MCF 10A (cell line): Measurements from ENCODE around the gene GGCX. TPM values are rescaled to one million over a fixed set of nuclear protein-coding genes. Genes with fewer than 3 reads are reported as not detected.

Source experiments
- BruUV-seq: library from RNA; stranded (reverse); fragments of 400-500 nt; replicated peaks from 2 replicates; lab custom pipeline; 2021; lab: Mats Ljungman, UMichigan
- CTCF ChIA-PET: fragments of 300-600 bp; sonication (Branson Sonifier 250); formaldehyde crosslinking; extraction: SDS; loops from one replicate; lab custom pipeline; 2021; ENCODE audit warnings: antibody characterized with exemption, inconsistent platforms; lab: Yijun Ruan, JAX
- POLR2A ChIA-PET: fragments of 300-600, 350-650 bp; sonication (Branson Sonifier 250); formaldehyde crosslinking; extraction: SDS; loops from one replicate; lab custom pipeline; 2020; ENCODE audit warnings: antibody characterized with exemption, inconsistent platforms; lab: Yijun Ruan, JAX
- DNase-seq: peaks from one replicate; pipeline ENCODE4 v3.0.0-alpha.2; 2018; ENCODE audit not compliant: unreplicated experiment
- H3K27ac Mint-ChIP-seq: one replicate; pipeline ENCODE4 v1.8.0; 2022; ENCODE audit warnings: mild to moderate bottlenecking, low read depth, mixed read lengths; ENCODE audit not compliant: unreplicated experiment
- H3K27me3 Mint-ChIP-seq: one replicate; pipeline ENCODE4 v1.8.0; 2022; ENCODE audit warnings: mixed read lengths; ENCODE audit not compliant: insufficient read depth, unreplicated experiment
- H3K36me3 Mint-ChIP-seq: one replicate; pipeline ENCODE4 v1.8.0; 2022; ENCODE audit warnings: mild to moderate bottlenecking, moderate library complexity, mixed read lengths; ENCODE audit not compliant: insufficient read depth, unreplicated experiment
- H3K4me1 Mint-ChIP-seq: one replicate; pipeline ENCODE4 v1.8.0; 2022; ENCODE audit warnings: mixed read lengths; ENCODE audit not compliant: insufficient read depth, unreplicated experiment
- H3K4me3 Mint-ChIP-seq: one replicate; pipeline ENCODE4 v1.8.0; 2022; ENCODE audit warnings: mild to moderate bottlenecking, moderate library complexity, mixed read lengths; ENCODE audit not compliant: unreplicated experiment
- H3K9me3 Mint-ChIP-seq: one replicate; pipeline ENCODE4 v1.8.0; 2022; ENCODE audit warnings: mixed read lengths; ENCODE audit not compliant: unreplicated experiment
- intact Hi-C: fragments of 100-400 bp; cut with micrococcal nuclease; formaldehyde crosslinking; loops from 2 replicates; pipeline ENCODE4 v1.14.1; 2022
- total RNA-seq: library from RNA; stranded (reverse); gene quantifications from 2 replicates; pipeline ENCODE4 v1.2.3, GENCODE V29; 2022
- TF ChIP-seq, protein P1 (sequence below): fragments of 200-600 bp; IDR thresholded peaks from one replicate; pipeline ENCODE4 v1.8.0; 2022; ENCODE audit warnings: antibody characterized with exemption, mild to moderate bottlenecking; ENCODE audit not compliant: unreplicated experiment

GGCX gene
- total RNA-seq, 1 experiment from 2014 or later: 49.1 TPM

DNA sequence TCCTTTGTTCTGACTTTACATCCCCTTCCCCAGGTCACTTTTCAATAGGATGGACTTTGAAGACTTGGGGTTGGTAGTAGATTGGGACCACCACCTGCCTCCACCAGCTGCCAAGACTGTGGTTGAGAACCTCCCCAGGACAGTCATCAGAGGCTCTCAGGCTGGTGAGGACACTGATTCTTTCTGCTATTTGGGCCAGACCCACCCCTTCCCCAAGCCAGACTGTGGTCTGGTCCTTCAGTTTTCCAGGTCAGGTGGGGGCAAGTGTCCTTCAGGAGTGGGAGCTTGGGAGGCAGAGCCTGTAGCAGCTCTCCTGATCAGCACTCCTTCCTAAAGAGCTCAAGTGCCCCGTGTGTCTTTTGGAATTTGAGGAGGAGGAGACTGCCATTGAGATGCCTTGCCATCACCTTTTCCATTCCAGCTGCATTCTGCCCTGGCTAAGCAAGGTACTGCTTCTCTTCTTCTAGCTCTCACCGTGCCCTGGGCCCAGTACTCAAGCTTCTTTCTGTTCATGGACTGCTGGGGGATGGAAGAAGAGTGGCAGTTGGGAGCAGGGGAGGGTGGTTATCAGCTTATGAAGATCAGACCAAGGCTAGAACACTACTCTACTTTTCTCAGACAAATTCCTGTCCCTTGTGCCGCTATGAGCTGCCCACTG, 35.3 kb upstream of the GGCX start:
- BruUV-seq: no TSS peak
- CTCF ChIA-PET: interaction anchor here (1.0 to 2.4 kb wide), 4 partner anchors 11 to 176 kb away, joined by 3 to 9 read pairs (median 4); no protein-coding TSS in a partner anchor

DNA sequence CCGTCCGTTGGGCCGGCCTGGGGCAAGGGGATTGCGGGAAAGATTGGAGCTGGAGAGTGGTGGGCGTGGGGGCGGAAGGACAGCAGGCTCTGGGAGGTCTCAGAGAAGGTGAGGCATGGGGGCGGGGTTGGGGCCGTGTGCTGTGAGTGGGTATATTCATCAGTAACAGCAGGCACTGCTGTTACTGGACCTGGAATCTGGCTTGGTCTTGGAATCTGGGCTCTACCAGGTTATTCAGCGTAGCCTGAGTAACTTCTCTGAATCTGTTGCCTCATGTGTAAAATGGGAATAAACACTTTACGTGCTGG, 34.7 kb upstream of the GGCX start:
- H3K4me1 Mint-ChIP-seq: peaks cover 19% of the 10 kb centered on the region
- H3K27ac Mint-ChIP-seq: peak overlapping the region; percentile 98
- BruUV-seq: no TSS peak
- H3K36me3 Mint-ChIP-seq: peaks cover 19% of the 10 kb centered on the region
- peak overlapping the region; percentile 98 for H3K4me3 Mint-ChIP-seq
- CTCF ChIA-PET: interaction anchor here (0.5 to 2.4 kb wide), 6 partner anchors 8 to 176 kb away, joined by 3 to 10 read pairs (median 4); no protein-coding TSS in a partner anchor
- H3K27me3 Mint-ChIP-seq: no peaks in the 10 kb centered on the region
- H3K9me3 Mint-ChIP-seq: no peaks in the 10 kb centered on the region
- DNase-seq: no peak
- TF ChIP-seq, protein P1, sequence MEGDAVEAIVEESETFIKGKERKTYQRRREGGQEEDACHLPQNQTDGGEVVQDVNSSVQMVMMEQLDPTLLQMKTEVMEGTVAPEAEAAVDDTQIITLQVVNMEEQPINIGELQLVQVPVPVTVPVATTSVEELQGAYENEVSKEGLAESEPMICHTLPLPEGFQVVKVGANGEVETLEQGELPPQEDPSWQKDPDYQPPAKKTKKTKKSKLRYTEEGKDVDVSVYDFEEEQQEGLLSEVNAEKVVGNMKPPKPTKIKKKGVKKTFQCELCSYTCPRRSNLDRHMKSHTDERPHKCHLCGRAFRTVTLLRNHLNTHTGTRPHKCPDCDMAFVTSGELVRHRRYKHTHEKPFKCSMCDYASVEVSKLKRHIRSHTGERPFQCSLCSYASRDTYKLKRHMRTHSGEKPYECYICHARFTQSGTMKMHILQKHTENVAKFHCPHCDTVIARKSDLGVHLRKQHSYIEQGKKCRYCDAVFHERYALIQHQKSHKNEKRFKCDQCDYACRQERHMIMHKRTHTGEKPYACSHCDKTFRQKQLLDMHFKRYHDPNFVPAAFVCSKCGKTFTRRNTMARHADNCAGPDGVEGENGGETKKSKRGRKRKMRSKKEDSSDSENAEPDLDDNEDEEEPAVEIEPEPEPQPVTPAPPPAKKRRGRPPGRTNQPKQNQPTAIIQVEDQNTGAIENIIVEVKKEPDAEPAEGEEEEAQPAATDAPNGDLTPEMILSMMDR: no peak
- intact Hi-C loops: no loop called here
- POLR2A ChIA-PET: interaction anchor here (0.7 to 5.2 kb wide), 27 partner anchors 8 to 510 kb away, joined by 3 to 113 read pairs (median 5); partner anchors contain the start of genes C2orf68, ELMOD3, GGCX and POLR1A

More for the DNA sequence above, 35.3 kb upstream of the GGCX start:
- intact Hi-C loops: no loop called here
- no peaks in the 10 kb centered on the region for H3K27me3 Mint-ChIP-seq
- POLR2A ChIA-PET: interaction anchor here (0.7 to 5.2 kb wide), 17 partner anchors 8 to 509 kb away, joined by 3 to 113 read pairs (median 6); partner anchors contain the start of genes C2orf68, ELMOD3, GGCX and POLR1A
- H3K36me3 Mint-ChIP-seq: peaks cover 21% of the 10 kb centered on the region
- DNase-seq: no peak
- TF ChIP-seq, protein P1: no peak
- H3K27ac Mint-ChIP-seq: peak overlapping the region; percentile 98
- no peaks in the 10 kb centered on the region for H3K9me3 Mint-ChIP-seq
- peaks cover 19% of the 10 kb centered on the region for H3K4me1 Mint-ChIP-seq
- H3K4me3 Mint-ChIP-seq: peak overlapping the region; percentile 98

DNA sequence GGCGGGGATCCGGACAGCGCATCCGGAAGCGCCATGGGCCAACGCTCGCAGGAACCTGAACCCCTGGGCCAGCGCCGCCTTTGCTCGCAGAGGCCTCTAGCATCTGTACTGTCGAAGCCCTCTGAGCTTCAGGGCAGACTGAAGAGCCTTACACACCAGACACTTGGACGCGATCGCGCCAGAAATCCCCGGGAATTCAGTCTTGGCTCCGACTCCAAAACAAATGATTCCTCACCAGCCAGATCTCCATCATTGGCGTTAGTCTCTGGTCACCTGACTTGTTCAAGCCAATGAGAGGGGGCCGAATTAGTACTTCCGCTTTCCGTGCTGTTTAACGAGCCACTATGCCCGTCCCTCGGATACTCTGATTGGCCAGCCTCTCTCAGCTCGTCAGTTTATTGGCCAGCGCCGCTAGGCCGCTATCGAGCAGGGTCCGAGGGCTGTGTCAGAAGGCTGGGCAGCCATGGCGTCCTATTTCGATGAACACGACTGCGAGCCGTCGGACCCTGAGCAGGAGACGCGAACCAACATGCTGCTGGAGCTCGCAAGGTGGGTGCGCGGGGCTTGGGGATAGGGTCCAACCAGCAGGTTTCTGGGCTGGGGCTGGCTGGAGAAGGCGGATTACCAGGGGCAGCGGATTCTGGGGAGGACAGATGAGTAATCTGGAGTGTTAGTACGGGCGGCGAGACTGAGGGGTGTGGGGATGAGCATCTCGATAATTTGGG, 34.2 kb upstream of the GGCX start, which contains the start of gene RNF181:
RNF181 (plus strand) TSS at position 445 of the 725 bp plus-strand sequence; CDS start at position 464, 19 bp downstream.
- H3K36me3 Mint-ChIP-seq: peaks cover 18% of the 10 kb centered on the region
- BruUV-seq: no TSS peak
- no peaks in the 10 kb centered on the region for H3K9me3 Mint-ChIP-seq
- TF ChIP-seq, protein P1: no peak
- peak within 1 kb of the TSS; percentile 98 for H3K4me3 Mint-ChIP-seq
- CTCF ChIA-PET: interaction anchor here (0.5 to 2.4 kb wide), 8 partner anchors 9 to 175 kb away, joined by 3 to 10 read pairs (median 4); no protein-coding TSS in a partner anchor
- POLR2A ChIA-PET: interaction anchor here (0.6 to 5.2 kb wide), 38 partner anchors 9 to 605 kb away, joined by 3 to 113 read pairs (median 4); partner anchors contain the start of genes C2orf68, ELMOD3, GGCX and POLR1A
- H3K27me3 Mint-ChIP-seq: no peaks in the 10 kb centered on the region
- peak within 1 kb of the TSS; percentile 98 for H3K27ac Mint-ChIP-seq
- intact Hi-C loops: no loop called here
- H3K4me1 Mint-ChIP-seq: peaks cover 19% of the 10 kb centered on the region
- peak; percentile 99 for DNase-seq
